ENCODE data around the gene ASB10. TPM values are rescaled to one million over a fixed set of nuclear protein-coding genes. Genes with fewer than 3 reads are reported as not detected.

Gene ASB10
- total and polyA plus RNA-seq, 4 donors: not detected

- peaks cover 39 to 88% (median 52%) of the 10 kb centered on the region in 4 donors for H3K36me3 ChIP-seq (ENCODE audit: control insufficient read depth in 4 of 4, insufficient read depth in 3 of 4, low read depth in 1 of 4, low read length in 3 of 4)
- H3K27me3 ChIP-seq (ENCODE audit: control insufficient read depth in 4 of 4, insufficient read depth in 4 of 4, low read length in 3 of 4): no peaks in the 10 kb centered on the region
- H3K9ac ChIP-seq (ENCODE audit: low read depth in 1 of 2, low read length in 2 of 2): no peak overlapping the region
- TF ChIP-seq FOXA1 (IDR thresholded peaks at IDR 0.05) (no peak), GABPA (IDR thresholded peaks at IDR 0.05 in 1 of 2, conservative IDR thresholded peaks at IDR 0.05 in 1 of 2) (no peak), SP1 (IDR thresholded peaks at IDR 0.05) (no peak), HNF4G (IDR thresholded peaks at IDR 0.05) (no peak), ATF3 (IDR thresholded peaks at IDR 0.05) (no peak), TAF1 (conservative IDR thresholded peaks at IDR 0.05) (no peak), RXRA (IDR thresholded peaks at IDR 0.05) (no peak), HNF4A (conservative IDR thresholded peaks at IDR 0.05) (no peak), FOXA2 (IDR thresholded peaks at IDR 0.05) (no peak), ZBTB33 (IDR thresholded peaks at IDR 0.05) (no peak), MAX (IDR thresholded peaks at IDR 0.05) (no peak), NR2F2 (IDR thresholded peaks at IDR 0.05) (no peak), YY1 (IDR thresholded peaks at IDR 0.05) (no peak), EGR1 (IDR thresholded peaks at IDR 0.05; ENCODE audit: low read depth in 2 of 2) (no peak), JUND (IDR thresholded peaks at IDR 0.05) (no peak), CTCF (IDR thresholded peaks at IDR 0.05; ENCODE audit: low read depth, low read length, missing input control) (no peak), REST (IDR thresholded peaks at IDR 0.05) (no peak), RAD21 (IDR thresholded peaks at IDR 0.05) (no peak)
- H3K27ac ChIP-seq (ENCODE audit: low read depth in 1 of 2, low read length in 2 of 2): no peak overlapping the region
- no peaks in the 10 kb centered on the region for H3K4me1 ChIP-seq (ENCODE audit: control insufficient read depth in 4 of 4, insufficient read depth in 4 of 4, low read length in 3 of 4)
- H3K9me3 ChIP-seq (ENCODE audit: control insufficient read depth in 4 of 4, low read length in 3 of 4): no peaks in the 10 kb centered on the region
- WGBS: 98% methylated on average over 9 of the region's 9 CpGs
- H3K4me3 ChIP-seq (ENCODE audit: low read depth in 1 of 3, low read length in 3 of 3): no peak overlapping the region
- DNase-seq (ENCODE audit: low spot score): no peak
Observed at GRCh38 chr7:151218170-151218569, 31.1 kb upstream of the ASB10 start.

Measured in liver (tissue), 9 donors.